Thymus (tissue), 11 donors: ENCODE data around the gene KCNH2. TPM values are rescaled to one million over a fixed set of nuclear protein-coding genes. Genes with fewer than 3 reads are reported as not detected.
A peak's percentile ranks its signal among the peaks of the same experiment; 100 is the strongest.

Experiments used
- DNase-seq, 9 donors: peaks; one replicate each; pipeline ENCODE4 v3.0.0-alpha.2; 2013; ENCODE audit warnings: low spot score in 9 of 9, low read depth in 6 of 9, missing footprints in 1 of 9
- H3K27ac ChIP-seq, 2 donors: one replicate each; pipeline ENCODE4 v1.5.1; 2013; ENCODE audit warnings: control low read depth in 1 of 2, low read depth in 1 of 2, low read length in 1 of 2, mild to moderate bottlenecking in 1 of 2, moderate library complexity in 1 of 2
- H3K27me3 ChIP-seq, 2 donors: one replicate each; pipeline ENCODE4 v1.5.1; 2013; ENCODE audit warnings: low read length in 1 of 2; ENCODE audit not compliant: control insufficient read depth in 2 of 2, insufficient read depth in 1 of 2
- H3K36me3 ChIP-seq, 2 donors: one replicate each; pipeline ENCODE4 v1.5.1; 2013; ENCODE audit warnings: low read length in 1 of 2, mild to moderate bottlenecking in 1 of 2, moderate library complexity in 1 of 2; ENCODE audit not compliant: control insufficient read depth in 2 of 2, insufficient read depth in 2 of 2
- H3K4me1 ChIP-seq, 2 donors: one replicate each; pipeline ENCODE4 v1.5.1; 2013; ENCODE audit warnings: low read length in 2 of 2; ENCODE audit not compliant: control insufficient read depth in 2 of 2, insufficient read depth in 2 of 2
- H3K4me3 ChIP-seq, 2 donors: one replicate each; pipeline ENCODE4 v1.5.1; 2013; ENCODE audit warnings: low read length in 2 of 2, control low read depth in 1 of 2, mild to moderate bottlenecking in 1 of 2
- H3K9me3 ChIP-seq, 2 donors: one replicate each; pipeline ENCODE4 v1.5.1; 2013; ENCODE audit warnings: low read length in 1 of 2, mild to moderate bottlenecking in 1 of 2; ENCODE audit not compliant: control insufficient read depth in 2 of 2, insufficient read depth in 1 of 2
- WGBS: extraction: QIAGEN DNeasy Blood & Tissue Kit; methylation state at CpG from one replicate; pipeline ENCODE4 v1.1.7; 2013; 5-methylcytosine and 5-hydroxymethylcytosine counted together
- polyA plus RNA-seq: library from polyadenylated mRNA; stranded (reverse); fragments of 200-250 nt; gene quantifications from one replicate; pipeline ENCODE4 v1.2.3, GENCODE V29; 2013
- total RNA-seq: library from RNA; stranded (reverse); fragments of 120-200 nt; gene quantifications from one replicate; pipeline ENCODE4 v1.2.4, GENCODE V29; 2013
- donor health status: healthy.

KCNH2 gene
- total and polyA plus RNA-seq, 2 donors, result 1.5 to 2.3 TPM

- Histone ChIP-seq H3K4me1 (peaks cover 5 to 17% of the 10 kb centered on the region in 2 donors), H3K27ac (no peak overlapping the region), H3K9me3 (no peaks in the 10 kb centered on the region), H3K4me3 (no peak overlapping the region), H3K27me3 (peaks cover 29 to 85% of the 10 kb centered on the region in 2 donors), H3K36me3 (no peaks in the 10 kb centered on the region)
- 5% methylated on average over 2 of the region's 2 CpGs for WGBS
- peak in 2 of 9 donors; percentile 73 to 74 for DNase-seq
Observed at GRCh38 chr7:150983893-150984368, 5.8 kb upstream of the KCNH2 start.

- Histone ChIP-seq H3K4me3 (no peak overlapping the region), H3K9me3 (no peaks in the 10 kb centered on the region), H3K4me1 (peaks cover 16 to 18% of the 10 kb centered on the region in 2 donors), H3K27ac (no peak overlapping the region), H3K36me3 (no peaks in the 10 kb centered on the region), H3K27me3 (peaks cover 34 to 80% of the 10 kb centered on the region in 2 donors)
- WGBS, result 51% methylated on average over 3 of the region's 3 CpGs
- no peak for DNase-seq
Observed at GRCh38 chr7:150982351-150982750, 4.2 kb upstream of the KCNH2 start.

- peaks cover 41 to 81% of the 10 kb centered on the region in 2 donors for H3K27me3 ChIP-seq
- H3K36me3 ChIP-seq, result no peaks in the 10 kb centered on the region
- peaks cover 22 to 25% of the 10 kb centered on the region in 2 donors for H3K4me1 ChIP-seq
- no peak overlapping the region for H3K4me3 ChIP-seq
- no peaks in the 10 kb centered on the region for H3K9me3 ChIP-seq
- DNase-seq, result no peak
- no peak overlapping the region for H3K27ac ChIP-seq
- 72% methylated on average over 6 of the region's 6 CpGs for WGBS
Observed at GRCh38 chr7:150981644-150982043, 3.5 kb upstream of the KCNH2 start.

- H3K27me3 ChIP-seq, result peaks cover 45 to 81% of the 10 kb centered on the region in 2 donors
- H3K4me3 ChIP-seq, result no peak overlapping the region
- 48% methylated on average over 2 of the region's 2 CpGs for WGBS
- H3K9me3 ChIP-seq, result no peaks in the 10 kb centered on the region
- no peak for DNase-seq
- no peaks in the 10 kb centered on the region for H3K36me3 ChIP-seq
- H3K27ac ChIP-seq, result no peak overlapping the region
- H3K4me1 ChIP-seq, result peaks cover 25 to 33% of the 10 kb centered on the region in 2 donors
Observed at GRCh38 chr7:150980663-150981062, 2.5 kb upstream of the KCNH2 start.

GRCh38 chr7:150979713-150980390 is 1.7 kb upstream of the KCNH2 start:
- Histone ChIP-seq H3K36me3 (no peaks in the 10 kb centered on the region), H3K27ac (no peak overlapping the region), H3K4me3 (no peak overlapping the region), H3K27me3 (peaks cover 45 to 85% of the 10 kb centered on the region in 2 donors), H3K4me1 (peaks cover 33 to 40% of the 10 kb centered on the region in 2 donors), H3K9me3 (no peaks in the 10 kb centered on the region)
- DNase-seq, result no peak
- 54% methylated on average over 7 of the region's 7 CpGs for WGBS

GRCh38 chr7:150977382-150978125 is 567 bp downstream of the KCNH2 start:
- Histone ChIP-seq H3K4me3 (peak overlapping the region in 1 of 2 donors; percentile 66), H3K27ac (no peak overlapping the region), H3K9me3 (no peaks in the 10 kb centered on the region), H3K27me3 (peaks cover 42 to 81% of the 10 kb centered on the region in 2 donors), H3K36me3 (no peaks in the 10 kb centered on the region), H3K4me1 (peaks cover 41 to 55% of the 10 kb centered on the region in 2 donors)
- no peak for DNase-seq
- 5% methylated on average over 62 of the region's 62 CpGs for WGBS

GRCh38 chr7:150976529-150977381 is 1.4 kb downstream of the KCNH2 start:
- H3K27me3 ChIP-seq, result peaks cover 42 to 77% of the 10 kb centered on the region in 2 donors
- no peak overlapping the region for H3K27ac ChIP-seq
- peaks cover 41 to 60% of the 10 kb centered on the region in 2 donors for H3K4me1 ChIP-seq
- no peak for DNase-seq
- no peaks in the 10 kb centered on the region for H3K36me3 ChIP-seq
- no peak overlapping the region for H3K4me3 ChIP-seq
- WGBS, result 42% methylated on average over 13 of the region's 13 CpGs
- H3K9me3 ChIP-seq, result no peaks in the 10 kb centered on the region

GRCh38 chr7:150975536-150976319 is 2.4 kb downstream of the KCNH2 start:
- Histone ChIP-seq H3K4me3 (peak overlapping the region; percentile 38 to 61), H3K36me3 (no peaks in the 10 kb centered on the region), H3K27me3 (peaks cover 36 to 71% of the 10 kb centered on the region in 2 donors), H3K9me3 (no peaks in the 10 kb centered on the region), H3K27ac (peak overlapping the region in 1 of 2 donors; percentile 89), H3K4me1 (peaks cover 41 to 70% of the 10 kb centered on the region in 2 donors)
- no peak for DNase-seq
- 86% methylated on average over 9 of the region's 9 CpGs for WGBS
